ENCODE data around the gene MSH2. TPM values are rescaled to one million over a fixed set of nuclear protein-coding genes. Genes with fewer than 3 reads are reported as not detected.
A peak's percentile ranks its signal among the peaks of the same experiment; 100 is the strongest.

Gene MSH2
- total RNA-seq, 6 donors from 2014 or later, result 6.1 to 16.3 (median 10.2) TPM

- ATAC-seq (ENCODE audit: low FRiP score in 2 of 2) (no peak), DNase-seq (no peak)
- Histone ChIP-seq H3K27me3 (peaks cover 0 to 5% (median 0%) of the 10 kb centered on the region in 4 donors), H3K4me1 (peaks cover 12 to 19% (median 14%) of the 10 kb centered on the region in 4 donors), H3K9me3 (no peaks in the 10 kb centered on the region), H3K4me3 (peak overlapping the region in 3 of 4 donors; percentile 42 to 50 (median 47)), H3K27ac (no peak overlapping the region), H3K36me3 (no peaks in the 10 kb centered on the region)
- 46 to 59% methylated on average over 4 to 8 of the region's 8 CpGs for WGBS, 2 donors
- TF ChIP-seq, protein P1, sequence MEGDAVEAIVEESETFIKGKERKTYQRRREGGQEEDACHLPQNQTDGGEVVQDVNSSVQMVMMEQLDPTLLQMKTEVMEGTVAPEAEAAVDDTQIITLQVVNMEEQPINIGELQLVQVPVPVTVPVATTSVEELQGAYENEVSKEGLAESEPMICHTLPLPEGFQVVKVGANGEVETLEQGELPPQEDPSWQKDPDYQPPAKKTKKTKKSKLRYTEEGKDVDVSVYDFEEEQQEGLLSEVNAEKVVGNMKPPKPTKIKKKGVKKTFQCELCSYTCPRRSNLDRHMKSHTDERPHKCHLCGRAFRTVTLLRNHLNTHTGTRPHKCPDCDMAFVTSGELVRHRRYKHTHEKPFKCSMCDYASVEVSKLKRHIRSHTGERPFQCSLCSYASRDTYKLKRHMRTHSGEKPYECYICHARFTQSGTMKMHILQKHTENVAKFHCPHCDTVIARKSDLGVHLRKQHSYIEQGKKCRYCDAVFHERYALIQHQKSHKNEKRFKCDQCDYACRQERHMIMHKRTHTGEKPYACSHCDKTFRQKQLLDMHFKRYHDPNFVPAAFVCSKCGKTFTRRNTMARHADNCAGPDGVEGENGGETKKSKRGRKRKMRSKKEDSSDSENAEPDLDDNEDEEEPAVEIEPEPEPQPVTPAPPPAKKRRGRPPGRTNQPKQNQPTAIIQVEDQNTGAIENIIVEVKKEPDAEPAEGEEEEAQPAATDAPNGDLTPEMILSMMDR (IDR thresholded peaks at IDR 0.05), result no peak
- TF ChIP-seq EP300 (IDR thresholded peaks at IDR 0.05) (no peak), POLR2A (IDR thresholded peaks at IDR 0.05) (no peak), POLR2AphosphoS5 (IDR thresholded peaks at IDR 0.05) (no peak)
Observed at GRCh38 chr2:47520302-47520630, 117.3 kb downstream of the MSH2 start.

- peak in 1 of 2 donors; percentile 40 for ATAC-seq (ENCODE audit: low FRiP score in 2 of 2)
- Histone ChIP-seq H3K9me3 (no peaks in the 10 kb centered on the region), H3K36me3 (no peaks in the 10 kb centered on the region), H3K4me1 (peaks cover 12 to 19% (median 14%) of the 10 kb centered on the region in 4 donors), H3K27me3 (peaks cover 0 to 5% (median 0%) of the 10 kb centered on the region in 4 donors), H3K4me3 (peak overlapping the region; percentile 20 to 50 (median 44)), H3K27ac (peak overlapping the region in 1 of 4 donors; percentile 32)
- peak; percentile 42 to 88 for DNase-seq
- no peak for TF ChIP-seq POLR2A (IDR thresholded peaks at IDR 0.05)
- TF ChIP-seq, protein P1 (IDR thresholded peaks at IDR 0.05), result peak in 2 of 6 experiments; percentile 27 to 32
- WGBS, 2 donors, result 3 to 4% methylated on average over 12 to 73 of the region's 97 CpGs
Observed at GRCh38 chr2:47520825-47521665, 118.1 kb downstream of the MSH2 start.

GRCh38 chr2:47521666-47522285 is 118.8 kb downstream of the MSH2 start:
- Histone ChIP-seq H3K27ac (no peak overlapping the region), H3K4me1 (peaks cover 12 to 19% (median 14%) of the 10 kb centered on the region in 4 donors), H3K4me3 (peak overlapping the region; percentile 20 to 50 (median 44)), H3K27me3 (peaks cover 0 to 5% (median 0%) of the 10 kb centered on the region in 4 donors), H3K36me3 (no peaks in the 10 kb centered on the region), H3K9me3 (no peaks in the 10 kb centered on the region)
- DNase-seq, result no peak
- 32% methylated on average over 4 to 22 of the region's 22 CpGs for WGBS, 2 donors
- TF ChIP-seq, protein P1 (IDR thresholded peaks at IDR 0.05), result no peak
- TF ChIP-seq EP300 (IDR thresholded peaks at IDR 0.05) (no peak), POLR2AphosphoS5 (IDR thresholded peaks at IDR 0.05) (no peak), POLR2A (IDR thresholded peaks at IDR 0.05) (no peak)
- ATAC-seq (ENCODE audit: low FRiP score in 2 of 2), result no peak

GRCh38 chr2:47525167-47525566 is 122.2 kb downstream of the MSH2 start:
- peaks cover 12 to 17% (median 14%) of the 10 kb centered on the region in 4 donors for H3K4me1 ChIP-seq
- 93 to 100% methylated on average over 1 to 4 of the region's 4 CpGs for WGBS, 2 donors
- no peaks in the 10 kb centered on the region for H3K9me3 ChIP-seq
- peaks cover 0 to 5% (median 0%) of the 10 kb centered on the region in 4 donors for H3K27me3 ChIP-seq
- TF ChIP-seq, protein P1 (IDR thresholded peaks at IDR 0.05), result no peak
- TF ChIP-seq POLR2A (IDR thresholded peaks at IDR 0.05), result no peak
- H3K36me3 ChIP-seq, result no peaks in the 10 kb centered on the region
- H3K4me3 ChIP-seq, result no peak overlapping the region
- no peak overlapping the region for H3K27ac ChIP-seq
- ATAC-seq (ENCODE audit: low FRiP score in 2 of 2) (no peak), DNase-seq (no peak)

All from upper lobe of left lung (tissue), 6 donors.